Loucy (cell line): Measurements from ENCODE around the gene SUPT4H1.

ENCODE experiments used
- EZH2phosphoT487 ChIP-seq: fragments of 200-600 bp; IDR thresholded peaks from 2 replicates; pipeline ENCODE4 v1.6.1; 2018; ENCODE audit warnings: antibody characterized with exemption, mild to moderate bottlenecking, moderate library complexity, borderline replicate concordance
- TF ChIP-seq, protein P1 (sequence below): fragments of 200-600 bp; sonication (generic); conservative IDR thresholded peaks from 2 replicates; pipeline ENCODE4 v1.5.1; 2014; ENCODE audit warnings: mild to moderate bottlenecking, antibody characterized with exemption, low read length

GRCh38 chr17:58378733-58379510, 26.9 kb upstream of the SUPT4H1 start:
- TF ChIP-seq, protein P1, sequence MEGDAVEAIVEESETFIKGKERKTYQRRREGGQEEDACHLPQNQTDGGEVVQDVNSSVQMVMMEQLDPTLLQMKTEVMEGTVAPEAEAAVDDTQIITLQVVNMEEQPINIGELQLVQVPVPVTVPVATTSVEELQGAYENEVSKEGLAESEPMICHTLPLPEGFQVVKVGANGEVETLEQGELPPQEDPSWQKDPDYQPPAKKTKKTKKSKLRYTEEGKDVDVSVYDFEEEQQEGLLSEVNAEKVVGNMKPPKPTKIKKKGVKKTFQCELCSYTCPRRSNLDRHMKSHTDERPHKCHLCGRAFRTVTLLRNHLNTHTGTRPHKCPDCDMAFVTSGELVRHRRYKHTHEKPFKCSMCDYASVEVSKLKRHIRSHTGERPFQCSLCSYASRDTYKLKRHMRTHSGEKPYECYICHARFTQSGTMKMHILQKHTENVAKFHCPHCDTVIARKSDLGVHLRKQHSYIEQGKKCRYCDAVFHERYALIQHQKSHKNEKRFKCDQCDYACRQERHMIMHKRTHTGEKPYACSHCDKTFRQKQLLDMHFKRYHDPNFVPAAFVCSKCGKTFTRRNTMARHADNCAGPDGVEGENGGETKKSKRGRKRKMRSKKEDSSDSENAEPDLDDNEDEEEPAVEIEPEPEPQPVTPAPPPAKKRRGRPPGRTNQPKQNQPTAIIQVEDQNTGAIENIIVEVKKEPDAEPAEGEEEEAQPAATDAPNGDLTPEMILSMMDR: no peak
- TF ChIP-seq EZH2phosphoT487: no peak
